Endothelial cell of hepatic sinusoid (primary cell): ENCODE measurements around the gene G6PC1.
"Not testable (repeated sequence)": the region's sequence is repeated elsewhere in the genome, so short reads cannot be mapped to it uniquely, and the experiment has no call there.

Experiments
- in situ Hi-C: cut with HindIII; loops from 2 replicates; pipeline ENCODE4 v1.10.0; 2017; ENCODE audit warnings: low sequenced_read_pairs

Gene G6PC1

GRCh38 chr17:42900460-42901331 is at the start of gene G6PC1:
G6PC1 (plus strand) TSS chr17:42900799; CDS start chr17:42900877, 78 bp downstream.
- in situ Hi-C loops = no loop called here

- in situ Hi-C loops = no loop called here
Observed at GRCh38 chr17:42850954-42851353, 49.6 kb upstream of the G6PC1 start, which contains the start of gene AOC3. AOC3 (plus strand) TSS chr17:42851199; CDS start chr17:42851344, 145 bp downstream.

DNA sequence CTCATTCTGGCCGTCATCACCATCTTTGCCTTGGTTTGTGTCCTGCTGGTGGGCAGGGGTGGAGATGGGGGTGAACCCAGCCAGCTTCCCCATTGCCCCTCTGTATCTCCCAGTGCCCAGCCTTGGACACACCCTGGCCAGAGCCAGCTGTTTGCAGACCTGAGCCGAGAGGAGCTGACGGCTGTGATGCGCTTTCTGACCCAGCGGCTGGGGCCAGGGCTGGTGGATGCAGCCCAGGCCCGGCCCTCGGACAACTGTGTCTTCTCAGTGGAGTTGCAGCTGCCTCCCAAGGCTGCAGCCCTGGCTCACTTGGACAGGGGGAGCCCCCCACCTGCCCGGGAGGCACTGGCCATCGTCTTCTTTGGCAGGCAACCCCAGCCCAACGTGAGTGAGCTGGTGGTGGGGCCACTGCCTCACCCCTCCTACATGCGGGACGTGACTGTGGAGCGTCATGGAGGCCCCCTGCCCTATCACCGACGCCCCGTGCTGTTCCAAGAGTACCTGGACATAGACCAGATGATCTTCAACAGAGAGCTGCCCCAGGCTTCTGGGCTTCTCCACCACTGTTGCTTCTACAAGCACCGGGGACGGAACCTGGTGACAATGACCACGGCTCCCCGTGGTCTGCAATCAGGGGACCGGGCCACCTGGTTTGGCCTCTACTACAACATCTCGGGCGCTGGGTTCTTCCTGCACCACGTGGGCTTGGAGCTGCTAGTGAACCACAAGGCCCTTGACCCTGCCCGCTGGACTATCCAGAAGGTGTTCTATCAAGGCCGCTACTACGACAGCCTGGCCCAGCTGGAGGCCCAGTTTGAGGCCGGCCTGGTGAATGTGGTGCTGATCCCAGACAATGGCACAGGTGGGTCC is 49.0 kb upstream of the G6PC1 start:
- in situ Hi-C loops = not testable (repeated sequence)

GRCh38 chr17:42852351-42852750 is 48.2 kb upstream of the G6PC1 start:
- in situ Hi-C loops = no loop called here

GRCh38 chr17:42853004-42853403 is 47.6 kb upstream of the G6PC1 start:
- in situ Hi-C loops = no loop called here

DNA sequence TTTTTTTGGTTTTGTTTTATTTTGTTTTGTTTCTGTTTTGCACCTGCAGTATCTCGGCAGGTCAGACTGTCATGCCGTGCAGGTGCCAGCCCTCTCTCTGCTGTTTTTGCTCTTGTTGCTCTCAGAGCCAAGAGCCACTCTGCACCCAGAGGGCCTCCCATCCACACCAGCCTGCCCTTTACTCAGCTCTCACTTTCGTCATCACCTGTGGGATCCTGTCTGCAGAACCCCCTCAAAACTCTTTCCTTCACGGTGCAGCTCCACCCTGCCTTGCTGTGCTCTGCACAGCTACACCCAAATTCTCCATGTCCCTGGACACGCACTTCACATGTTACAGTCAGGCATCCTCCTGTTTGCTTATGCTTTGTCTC is 47.0 kb upstream of the G6PC1 start:
- in situ Hi-C loops = no loop called here

DNA sequence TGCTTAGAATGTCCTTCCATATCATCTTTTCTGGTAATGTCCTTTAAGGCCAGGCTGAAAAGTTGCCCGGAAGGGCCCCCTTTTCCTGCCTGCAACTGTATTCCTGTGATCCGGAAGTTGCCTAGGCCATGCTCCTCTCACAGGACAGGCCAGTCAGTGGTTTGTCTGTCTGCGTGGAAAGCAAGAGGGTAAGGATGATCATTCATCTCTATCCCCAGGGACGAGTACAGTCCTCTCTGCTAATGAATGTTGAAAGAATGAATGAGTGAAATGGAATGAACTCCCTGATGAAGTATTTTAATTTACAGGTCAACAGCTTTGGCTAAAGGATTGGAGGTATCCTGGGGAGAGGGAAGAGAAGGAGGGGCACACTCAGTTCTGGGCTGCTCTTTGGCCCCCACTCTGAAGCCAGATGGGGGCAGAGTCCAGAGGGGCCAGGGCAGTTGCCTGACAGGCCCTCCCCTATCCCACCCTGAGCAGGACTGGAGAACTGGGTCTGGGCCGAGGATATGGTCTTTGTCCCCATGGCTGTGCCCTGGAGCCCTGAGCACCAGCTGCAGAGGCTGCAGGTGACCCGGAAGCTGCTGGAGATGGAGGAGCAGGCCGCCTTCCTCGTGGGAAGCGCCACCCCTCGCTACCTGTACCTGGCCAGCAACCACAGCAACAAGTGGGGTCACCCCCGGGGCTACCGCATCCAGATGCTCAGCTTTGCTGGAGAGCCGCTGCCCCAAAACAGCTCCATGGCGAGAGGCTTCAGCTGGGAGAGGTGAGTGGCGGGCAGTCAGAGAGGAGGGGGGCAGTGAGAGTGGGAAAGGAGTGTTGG is 46.4 kb upstream of the G6PC1 start:
- in situ Hi-C loops = no loop called here

GRCh38 chr17:42855048-42855596 is 45.5 kb upstream of the G6PC1 start:
- in situ Hi-C loops = loop anchor here (5.0 kb wide), 2 partner anchors 37 to 72 kb away; no protein-coding TSS in a partner anchor

DNA sequence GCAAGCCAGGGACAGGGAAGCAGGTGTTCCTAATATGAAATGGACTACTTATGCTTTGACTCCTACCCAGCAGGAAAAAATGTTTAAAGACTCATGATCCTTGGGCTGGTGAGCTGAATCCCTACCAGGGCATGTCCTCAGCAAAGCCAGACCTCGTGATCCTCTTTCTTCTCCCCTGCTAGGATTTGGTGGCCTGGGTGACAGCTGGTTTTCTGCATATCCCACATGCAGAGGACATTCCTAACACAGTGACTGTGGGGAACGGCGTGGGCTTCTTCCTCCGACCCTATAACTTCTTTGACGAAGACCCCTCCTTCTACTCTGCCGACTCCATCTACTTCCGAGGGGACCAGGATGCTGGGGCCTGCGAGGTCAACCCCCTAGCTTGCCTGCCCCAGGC is 44.5 kb upstream of the G6PC1 start:
- in situ Hi-C loops = loop anchor here (5.0 kb wide), 2 partner anchors 36 to 71 kb away; no protein-coding TSS in a partner anchor

- in situ Hi-C loops = loop anchor here (5.0 kb wide), 2 partner anchors 36 to 71 kb away; no protein-coding TSS in a partner anchor
Observed at GRCh38 chr17:42856516-42856915, 44.1 kb upstream of the G6PC1 start.

DNA sequence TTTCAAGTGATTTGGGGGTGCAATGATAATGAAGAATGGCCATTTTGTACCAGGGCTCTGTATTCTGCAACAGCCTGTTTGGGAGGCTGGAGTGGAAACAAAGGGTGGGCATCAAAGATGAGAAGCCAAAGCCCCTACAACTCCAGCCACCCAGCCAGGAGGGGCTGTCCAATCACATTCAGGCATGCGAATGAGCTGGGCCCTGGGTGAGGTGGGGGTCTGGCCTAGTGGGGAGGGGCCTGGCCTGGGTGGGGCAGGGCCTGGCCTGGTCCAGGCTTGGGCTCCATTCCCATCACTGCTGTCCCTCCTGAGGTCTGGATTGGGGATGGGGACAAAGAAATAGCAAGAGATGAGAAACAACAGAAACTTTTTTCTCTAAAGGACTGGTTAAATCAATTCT is 43.2 kb upstream of the G6PC1 start:
- in situ Hi-C loops = loop anchor here (5.0 kb wide), 2 partner anchors 35 to 70 kb away; no protein-coding TSS in a partner anchor

DNA sequence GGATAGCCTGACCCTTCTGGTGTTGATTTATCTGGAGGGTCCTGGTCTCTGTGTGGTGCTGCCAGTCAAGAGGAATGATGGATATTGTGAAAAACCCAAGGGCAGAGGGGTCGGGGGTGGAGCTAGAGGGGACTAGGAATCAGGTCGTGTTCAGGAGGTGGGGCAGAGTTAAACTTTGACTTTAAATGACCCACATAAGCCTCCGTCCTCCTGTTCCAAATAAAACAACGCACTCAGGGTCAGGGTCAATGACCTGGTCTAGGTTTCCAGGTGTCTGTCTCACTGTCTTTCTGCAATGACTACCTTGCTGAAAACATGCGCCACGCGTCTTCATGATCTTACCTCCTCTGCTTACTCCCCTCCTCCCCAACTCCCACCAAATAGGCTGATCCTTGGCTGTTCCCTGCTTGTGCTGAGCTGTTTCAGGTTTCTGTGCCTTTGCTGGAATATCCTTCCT is 34.9 kb upstream of the G6PC1 start:
- in situ Hi-C loops = no loop called here

DNA sequence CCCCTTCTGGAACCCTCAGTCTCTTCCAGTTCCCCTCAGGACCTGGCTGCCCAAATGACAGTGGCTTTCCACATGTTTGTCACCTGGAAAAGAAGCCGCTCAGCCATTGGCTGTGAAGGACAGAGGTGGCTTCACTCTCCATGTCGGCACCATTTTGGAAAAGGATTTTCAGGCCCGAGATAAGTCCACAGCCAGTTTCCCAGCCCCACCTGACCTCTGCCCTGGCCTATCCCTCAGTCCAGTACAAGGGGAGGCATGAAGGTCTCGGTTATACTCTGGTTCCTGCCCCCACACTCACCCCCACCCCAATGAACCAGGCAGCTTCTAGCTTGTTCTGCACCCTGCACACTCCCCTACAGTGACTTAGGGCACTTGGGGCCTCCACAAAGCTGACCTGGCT is 34.4 kb upstream of the G6PC1 start:
- in situ Hi-C loops = no loop called here

- in situ Hi-C loops = no loop called here
Observed at GRCh38 chr17:42866631-42867575, 33.7 kb upstream of the G6PC1 start.

GRCh38 chr17:42867694-42868261 is 32.8 kb upstream of the G6PC1 start:
- in situ Hi-C loops = not testable (repeated sequence)

GRCh38 chr17:42868338-42868737 is 32.3 kb upstream of the G6PC1 start:
- in situ Hi-C loops = no loop called here

GRCh38 chr17:42871647-42872046 is 29.0 kb upstream of the G6PC1 start:
- in situ Hi-C loops = no loop called here

- in situ Hi-C loops = no loop called here
Observed at GRCh38 chr17:42872251-42872965, 28.2 kb upstream of the G6PC1 start.
